Measurements from ENCODE around the gene AFF3.

AFF3 gene

DNA sequence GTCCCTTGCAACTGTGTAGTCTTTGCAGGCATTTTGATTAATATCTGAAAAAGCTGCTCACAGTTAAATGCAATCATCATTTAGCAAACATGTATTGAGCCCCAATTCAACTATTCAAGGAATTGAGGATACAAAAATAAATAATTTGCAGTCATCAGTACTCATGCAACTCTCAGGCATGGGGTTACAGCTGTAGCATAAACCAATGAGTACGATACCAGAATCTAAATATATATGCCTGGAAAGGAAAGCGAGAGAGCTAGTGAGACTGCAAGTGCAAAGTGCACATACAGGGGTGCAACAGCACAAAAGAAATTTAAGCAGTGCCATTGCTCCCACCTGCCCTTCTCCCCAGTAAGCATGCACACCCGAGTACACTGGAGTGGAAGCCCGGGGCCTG, 216.4 kb downstream of the AFF3 start:
- H3K9me3 Mint-ChIP-seq = no peaks in the 10 kb centered on the region
- no peak for DNase-seq (ENCODE audit: low spot score)
- H3K27me3 Mint-ChIP-seq (ENCODE audit: low read depth) = no peaks in the 10 kb centered on the region
- no peaks in the 10 kb centered on the region for H3K4me1 Mint-ChIP-seq (ENCODE audit: low read depth)
- H3K4me3 Mint-ChIP-seq = no peak overlapping the region
- no peaks in the 10 kb centered on the region for H3K36me3 Mint-ChIP-seq (ENCODE audit: low read depth)
- H3K27ac Mint-ChIP-seq = no peak overlapping the region

DNA sequence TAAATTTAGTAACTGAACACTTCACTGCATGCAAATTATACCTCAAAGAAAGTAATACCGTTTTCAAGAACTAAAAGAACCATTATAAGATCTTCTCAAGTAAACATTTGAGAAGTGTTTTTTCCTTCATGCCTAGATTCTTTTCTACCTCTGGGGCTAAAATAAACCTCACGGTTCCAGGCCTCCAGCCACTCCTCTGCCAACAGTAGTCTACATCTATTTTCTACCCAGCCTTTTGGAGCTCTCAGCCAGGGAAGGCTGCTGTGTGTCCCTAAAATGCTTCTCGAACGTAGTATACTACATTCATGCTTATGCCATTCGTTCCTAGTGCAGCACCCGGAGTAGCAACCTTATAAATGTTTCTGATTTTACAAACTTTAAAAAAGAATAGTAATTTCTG, 219.7 kb downstream of the AFF3 start:
- Mint-ChIP-seq H3K27me3 (ENCODE audit: low read depth) (no peaks in the 10 kb centered on the region), H3K27ac (no peak overlapping the region), H3K9me3 (no peaks in the 10 kb centered on the region)

GRCh38 chr2:99921903-99922302, 220.5 kb downstream of the AFF3 start:
- Mint-ChIP-seq H3K36me3 (ENCODE audit: low read depth) (no peaks in the 10 kb centered on the region), H3K9me3 (no peaks in the 10 kb centered on the region), H3K27me3 (ENCODE audit: low read depth) (no peaks in the 10 kb centered on the region), H3K4me1 (ENCODE audit: low read depth) (no peaks in the 10 kb centered on the region), H3K27ac (no peak overlapping the region), H3K4me3 (no peak overlapping the region)
- no peak for DNase-seq (ENCODE audit: low spot score)

More for the DNA sequence above, 219.7 kb downstream of the AFF3 start:
- Mint-ChIP-seq H3K4me1 (ENCODE audit: low read depth) (no peaks in the 10 kb centered on the region), H3K36me3 (ENCODE audit: low read depth) (no peaks in the 10 kb centered on the region), H3K4me3 (no peak overlapping the region)
- no peak for DNase-seq (ENCODE audit: low spot score)

- H3K9me3 Mint-ChIP-seq = no peaks in the 10 kb centered on the region
- H3K36me3 Mint-ChIP-seq (ENCODE audit: low read depth) = no peaks in the 10 kb centered on the region
- no peaks in the 10 kb centered on the region for H3K4me1 Mint-ChIP-seq (ENCODE audit: low read depth)
- H3K27me3 Mint-ChIP-seq (ENCODE audit: low read depth) = no peaks in the 10 kb centered on the region
- no peak for DNase-seq (ENCODE audit: low spot score)
- no peak overlapping the region for H3K27ac Mint-ChIP-seq
- no peak overlapping the region for H3K4me3 Mint-ChIP-seq
These were observed 224.0 kb downstream of the AFF3 start for GRCh38 chr2:99918389-99918788.

DNA sequence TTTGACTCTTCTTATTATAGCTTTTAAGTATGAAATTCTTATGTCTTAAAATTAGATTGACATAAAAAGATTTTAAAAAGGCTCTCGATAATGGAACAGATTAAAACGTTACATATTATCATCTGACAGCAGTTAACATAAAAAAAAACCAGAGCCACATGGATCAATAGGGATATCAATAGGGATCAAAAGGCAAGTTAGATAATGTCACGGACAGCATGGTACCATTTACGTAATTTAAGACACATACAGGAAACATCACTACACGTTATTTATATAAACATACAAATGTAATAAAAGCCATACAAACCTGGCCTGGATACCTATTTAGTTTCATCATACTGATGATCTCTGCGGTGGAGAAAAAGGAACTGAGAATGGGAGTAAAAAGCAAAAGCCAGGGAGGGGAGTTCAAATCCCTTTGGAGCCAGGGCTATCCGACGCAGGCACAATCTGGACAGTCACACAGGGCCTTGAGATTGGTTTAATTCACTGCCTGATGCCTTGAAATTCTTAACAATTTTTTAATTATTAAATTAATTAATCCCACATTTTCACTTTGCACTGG, 227.2 kb downstream of the AFF3 start:
- Mint-ChIP-seq H3K4me3 (no peak overlapping the region), H3K9me3 (no peaks in the 10 kb centered on the region), H3K36me3 (ENCODE audit: low read depth) (no peaks in the 10 kb centered on the region), H3K4me1 (ENCODE audit: low read depth) (no peaks in the 10 kb centered on the region), H3K27me3 (ENCODE audit: low read depth) (no peaks in the 10 kb centered on the region), H3K27ac (no peak overlapping the region)
- DNase-seq (ENCODE audit: low spot score) = no peak

DNA sequence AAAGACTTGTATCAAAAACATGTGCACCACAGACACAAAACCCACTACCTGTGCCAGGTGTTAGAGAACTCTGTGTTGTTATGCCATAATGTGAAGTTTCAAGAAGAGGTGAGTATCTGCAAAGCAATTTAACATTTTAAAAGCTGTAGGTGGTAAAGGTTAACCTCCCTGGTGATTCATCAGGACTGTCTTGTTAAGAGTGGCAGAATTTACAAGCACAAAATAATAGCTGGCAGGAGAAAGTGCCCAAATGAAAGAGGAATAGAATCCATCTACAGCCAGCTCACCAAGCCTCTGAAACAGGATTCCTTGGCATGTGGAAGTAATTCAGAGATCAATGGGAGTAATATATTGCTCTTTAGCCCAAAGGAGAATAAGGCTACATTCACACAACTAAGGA, 230.7 kb downstream of the AFF3 start:
- Mint-ChIP-seq H3K4me3 (no peak overlapping the region), H3K27me3 (ENCODE audit: low read depth) (no peaks in the 10 kb centered on the region), H3K36me3 (ENCODE audit: low read depth) (no peaks in the 10 kb centered on the region), H3K4me1 (ENCODE audit: low read depth) (no peaks in the 10 kb centered on the region), H3K9me3 (no peaks in the 10 kb centered on the region), H3K27ac (no peak overlapping the region)
- no peak for DNase-seq (ENCODE audit: low spot score)

DNA sequence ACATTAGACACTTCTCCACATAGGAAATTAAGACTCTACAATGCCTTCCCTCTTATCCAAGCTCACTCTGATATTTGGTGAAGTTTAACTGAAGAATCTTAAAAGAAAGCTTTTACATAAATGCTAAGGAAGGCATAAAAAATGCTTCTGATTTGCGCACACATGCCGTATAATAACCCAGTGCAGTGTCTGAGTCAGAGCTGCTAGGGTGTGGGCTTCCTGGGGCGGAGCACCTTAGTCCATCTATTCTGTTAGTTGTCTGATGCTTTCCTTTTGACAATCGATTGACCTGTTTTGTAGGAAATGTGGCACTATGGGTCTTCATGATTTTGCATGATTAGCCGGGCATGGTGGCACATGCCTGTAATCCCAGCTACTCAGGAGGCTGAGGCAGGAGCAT, 231.5 kb downstream of the AFF3 start:
- Mint-ChIP-seq H3K9me3 (no peaks in the 10 kb centered on the region), H3K27ac (no peak overlapping the region), H3K4me1 (ENCODE audit: low read depth) (no peaks in the 10 kb centered on the region), H3K4me3 (no peak overlapping the region), H3K36me3 (ENCODE audit: low read depth) (no peaks in the 10 kb centered on the region), H3K27me3 (ENCODE audit: low read depth) (no peaks in the 10 kb centered on the region)
- no peak for DNase-seq (ENCODE audit: low spot score)

GRCh38 chr2:99905636-99906035, 236.8 kb downstream of the AFF3 start:
- Mint-ChIP-seq H3K4me1 (ENCODE audit: low read depth) (no peaks in the 10 kb centered on the region), H3K36me3 (ENCODE audit: low read depth) (no peaks in the 10 kb centered on the region), H3K27ac (no peak overlapping the region)

GRCh38 chr2:99905025-99905424, 237.4 kb downstream of the AFF3 start:
- Mint-ChIP-seq H3K27ac (no peak overlapping the region), H3K4me3 (no peak overlapping the region), H3K36me3 (ENCODE audit: low read depth) (no peaks in the 10 kb centered on the region), H3K27me3 (ENCODE audit: low read depth) (no peaks in the 10 kb centered on the region), H3K4me1 (ENCODE audit: low read depth) (no peaks in the 10 kb centered on the region), H3K9me3 (no peaks in the 10 kb centered on the region)
- DNase-seq (ENCODE audit: low spot score) = no peak

More at GRCh38 chr2:99905636-99906035, 236.8 kb downstream of the AFF3 start:
- no peak for DNase-seq (ENCODE audit: low spot score)
- no peak overlapping the region for H3K4me3 Mint-ChIP-seq
- H3K27me3 Mint-ChIP-seq (ENCODE audit: low read depth) = no peaks in the 10 kb centered on the region
- H3K9me3 Mint-ChIP-seq = no peaks in the 10 kb centered on the region

- Mint-ChIP-seq H3K4me1 (ENCODE audit: low read depth) (no peaks in the 10 kb centered on the region), H3K27ac (no peak overlapping the region), H3K27me3 (ENCODE audit: low read depth) (no peaks in the 10 kb centered on the region), H3K9me3 (no peaks in the 10 kb centered on the region), H3K4me3 (no peak overlapping the region), H3K36me3 (ENCODE audit: low read depth) (no peaks in the 10 kb centered on the region)
- no peak for DNase-seq (ENCODE audit: low spot score)
These were observed 238.4 kb downstream of the AFF3 start for GRCh38 chr2:99903981-99904380.

DNA sequence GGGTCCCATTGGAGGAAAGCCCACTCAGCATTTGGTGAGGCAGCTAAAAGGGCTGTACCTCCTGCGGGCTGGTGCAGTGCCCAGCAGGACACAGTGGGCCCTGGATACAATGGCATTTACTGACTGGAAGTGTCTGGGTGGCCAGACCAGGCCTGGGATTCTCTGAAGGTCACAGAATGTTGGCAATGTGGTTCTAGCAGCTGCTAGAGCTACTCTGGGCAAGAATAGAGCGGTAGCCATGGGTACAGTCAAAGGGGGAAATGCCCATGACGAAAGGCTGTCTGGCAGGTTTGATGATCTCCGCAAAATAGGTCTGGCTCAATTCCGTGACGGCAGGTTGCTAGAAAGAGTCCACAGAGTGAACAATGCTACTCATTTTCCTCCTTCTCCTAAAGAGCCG, 241.8 kb downstream of the AFF3 start:
- H3K9me3 Mint-ChIP-seq = no peaks in the 10 kb centered on the region
- DNase-seq (ENCODE audit: low spot score) = no peak
- no peak overlapping the region for H3K27ac Mint-ChIP-seq
- H3K4me3 Mint-ChIP-seq = no peak overlapping the region
- H3K36me3 Mint-ChIP-seq (ENCODE audit: low read depth) = no peaks in the 10 kb centered on the region
- H3K4me1 Mint-ChIP-seq (ENCODE audit: low read depth) = no peaks in the 10 kb centered on the region
- no peaks in the 10 kb centered on the region for H3K27me3 Mint-ChIP-seq (ENCODE audit: low read depth)

DNA sequence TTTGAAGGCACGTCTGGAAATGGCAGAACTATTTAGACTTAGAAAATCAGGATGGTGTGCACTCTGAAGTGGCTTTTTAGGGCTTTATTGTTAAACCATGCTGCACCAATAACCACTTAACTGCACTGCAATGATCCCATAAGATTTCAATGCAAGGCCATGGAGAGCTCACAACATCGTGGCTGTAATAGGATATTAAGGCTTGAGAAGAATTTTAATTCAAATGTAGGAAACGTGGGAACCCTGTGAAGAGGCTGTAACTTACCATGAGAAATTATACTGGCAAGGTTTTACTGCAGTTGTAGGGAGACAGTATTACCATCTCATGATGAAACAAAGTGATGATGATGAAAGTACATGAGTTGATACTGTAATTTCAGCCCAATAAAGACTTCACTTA, 242.5 kb downstream of the AFF3 start:
- Mint-ChIP-seq H3K27ac (no peak overlapping the region), H3K36me3 (ENCODE audit: low read depth) (no peaks in the 10 kb centered on the region), H3K4me1 (ENCODE audit: low read depth) (no peaks in the 10 kb centered on the region), H3K9me3 (no peaks in the 10 kb centered on the region), H3K4me3 (no peak overlapping the region), H3K27me3 (ENCODE audit: low read depth) (no peaks in the 10 kb centered on the region)
- no peak for DNase-seq (ENCODE audit: low spot score)

DNA sequence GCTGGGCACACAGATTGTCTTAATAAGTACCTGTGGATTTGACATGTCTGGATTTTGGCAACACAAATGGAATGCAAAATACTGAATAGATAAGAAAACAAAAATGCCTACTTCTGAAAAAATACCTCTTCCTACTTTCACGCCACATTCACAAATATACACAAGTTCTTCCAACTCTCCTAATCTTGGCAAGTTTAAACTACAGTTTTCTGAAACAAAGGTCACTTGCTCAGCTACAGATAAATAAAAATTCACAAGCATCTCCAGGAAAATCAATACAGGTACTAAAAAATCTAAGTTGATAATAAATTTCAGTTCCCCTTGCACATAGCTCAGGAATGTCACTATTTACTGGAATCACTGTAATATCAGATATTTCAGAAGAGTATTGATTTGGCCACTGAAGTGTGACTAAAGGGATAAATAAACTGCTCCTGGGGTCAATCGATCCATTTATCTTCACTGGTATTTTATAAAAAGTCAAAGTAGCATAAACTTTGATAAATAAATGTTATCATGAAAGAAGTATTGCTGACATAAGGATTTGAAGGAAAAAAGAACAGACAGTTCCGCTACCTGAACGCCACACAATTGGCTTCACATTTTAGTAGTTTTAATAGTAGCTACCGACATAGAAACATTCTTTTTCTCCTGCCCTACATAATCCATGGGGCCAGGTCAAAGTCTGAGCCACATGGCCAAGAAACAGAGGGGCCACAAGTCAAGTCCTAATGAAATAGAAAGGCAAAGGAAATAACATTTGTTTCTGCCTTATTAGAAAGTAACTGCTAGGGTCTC, 243.1 kb downstream of the AFF3 start:
- Mint-ChIP-seq H3K27ac (no peak overlapping the region), H3K4me3 (no peak overlapping the region), H3K4me1 (ENCODE audit: low read depth) (no peaks in the 10 kb centered on the region), H3K9me3 (no peaks in the 10 kb centered on the region), H3K36me3 (ENCODE audit: low read depth) (no peaks in the 10 kb centered on the region), H3K27me3 (ENCODE audit: low read depth) (no peaks in the 10 kb centered on the region)
- DNase-seq (ENCODE audit: low spot score) = no peak

GRCh38 chr2:99898336-99899048, 243.9 kb downstream of the AFF3 start:
- H3K27ac Mint-ChIP-seq = no peak overlapping the region
- no peaks in the 10 kb centered on the region for H3K4me1 Mint-ChIP-seq (ENCODE audit: low read depth)
- no peak for DNase-seq (ENCODE audit: low spot score)
- no peaks in the 10 kb centered on the region for H3K27me3 Mint-ChIP-seq (ENCODE audit: low read depth)
- H3K4me3 Mint-ChIP-seq = no peak overlapping the region
- no peaks in the 10 kb centered on the region for H3K36me3 Mint-ChIP-seq (ENCODE audit: low read depth)
- no peaks in the 10 kb centered on the region for H3K9me3 Mint-ChIP-seq
